ENCODE measurements around the gene DMTF1.
A peak's percentile ranks its signal among the peaks of the same experiment; 100 is the strongest.
"Not testable (repeated sequence)": the region's sequence is repeated elsewhere in the genome, so short reads cannot be mapped to it uniquely, and the experiment has no call there.

The DMTF1 gene

GRCh38 chr7:87202705-87203104 is 50.5 kb downstream of the DMTF1 start:
- no peak for DNase-seq

GRCh38 chr7:87203929-87204328 is 51.7 kb downstream of the DMTF1 start:
- DNase-seq: not testable (repeated sequence)

GRCh38 chr7:87204933-87205332 is 52.7 kb downstream of the DMTF1 start:
- no peak for DNase-seq

- DNase-seq: not testable (repeated sequence)
These were observed 53.4 kb downstream of the DMTF1 start for GRCh38 chr7:87205701-87206100.

GRCh38 chr7:87206361-87206760 is 54.1 kb downstream of the DMTF1 start:
- no peak for DNase-seq

GRCh38 chr7:87209295-87209924 is 57.2 kb downstream of the DMTF1 start:
- no peak for DNase-seq

GRCh38 chr7:87210506-87210905 is 58.3 kb downstream of the DMTF1 start:
- no peak for DNase-seq

GRCh38 chr7:87212498-87212897 is 60.2 kb downstream of the DMTF1 start:
- DNase-seq: no peak

GRCh38 chr7:87213252-87213651 is 61.0 kb downstream of the DMTF1 start:
- DNase-seq: no peak

GRCh38 chr7:87213811-87214210 is 61.6 kb downstream of the DMTF1 start:
- no peak for DNase-seq

- no peak for DNase-seq
These were observed 62.8 kb downstream of the DMTF1 start for GRCh38 chr7:87215046-87215445.

- no peak for DNase-seq
These were observed 64.7 kb downstream of the DMTF1 start for GRCh38 chr7:87216701-87217508.

GRCh38 chr7:87217983-87218653 is 65.9 kb downstream of the DMTF1 start:
- no peak for DNase-seq

- no peak for DNase-seq
These were observed 66.7 kb downstream of the DMTF1 start for GRCh38 chr7:87218796-87219544.

- DNase-seq: peak; percentile 23
These were observed 67.3 kb downstream of the DMTF1 start, which contains the start of gene TMEM243 for GRCh38 chr7:87219545-87220025. Gene TMEM243 (minus strand): TSS chr7:87219732. CDS start chr7:87219503, 229 bp downstream.

GRCh38 chr7:87220026-87220733 is 67.9 kb downstream of the DMTF1 start:
- peak; percentile 52 for DNase-seq

GRCh38 chr7:87220734-87221215 is 68.5 kb downstream of the DMTF1 start:
- no peak for DNase-seq

- DNase-seq: no peak
These were observed 71.4 kb downstream of the DMTF1 start for GRCh38 chr7:87223666-87224065.

GRCh38 chr7:87225696-87226095 is 73.4 kb downstream of the DMTF1 start:
- no peak for DNase-seq

- no peak for DNase-seq
These were observed 74.2 kb downstream of the DMTF1 start for GRCh38 chr7:87226495-87226894.

GRCh38 chr7:87231258-87231657 is 79.0 kb downstream of the DMTF1 start:
- DNase-seq: no peak

- DNase-seq: peak; percentile 77
These were observed 79.5 kb downstream of the DMTF1 start for GRCh38 chr7:87231711-87232110.
